ENCODE measurements around the gene FAXDC2.

The FAXDC2 gene

DNA sequence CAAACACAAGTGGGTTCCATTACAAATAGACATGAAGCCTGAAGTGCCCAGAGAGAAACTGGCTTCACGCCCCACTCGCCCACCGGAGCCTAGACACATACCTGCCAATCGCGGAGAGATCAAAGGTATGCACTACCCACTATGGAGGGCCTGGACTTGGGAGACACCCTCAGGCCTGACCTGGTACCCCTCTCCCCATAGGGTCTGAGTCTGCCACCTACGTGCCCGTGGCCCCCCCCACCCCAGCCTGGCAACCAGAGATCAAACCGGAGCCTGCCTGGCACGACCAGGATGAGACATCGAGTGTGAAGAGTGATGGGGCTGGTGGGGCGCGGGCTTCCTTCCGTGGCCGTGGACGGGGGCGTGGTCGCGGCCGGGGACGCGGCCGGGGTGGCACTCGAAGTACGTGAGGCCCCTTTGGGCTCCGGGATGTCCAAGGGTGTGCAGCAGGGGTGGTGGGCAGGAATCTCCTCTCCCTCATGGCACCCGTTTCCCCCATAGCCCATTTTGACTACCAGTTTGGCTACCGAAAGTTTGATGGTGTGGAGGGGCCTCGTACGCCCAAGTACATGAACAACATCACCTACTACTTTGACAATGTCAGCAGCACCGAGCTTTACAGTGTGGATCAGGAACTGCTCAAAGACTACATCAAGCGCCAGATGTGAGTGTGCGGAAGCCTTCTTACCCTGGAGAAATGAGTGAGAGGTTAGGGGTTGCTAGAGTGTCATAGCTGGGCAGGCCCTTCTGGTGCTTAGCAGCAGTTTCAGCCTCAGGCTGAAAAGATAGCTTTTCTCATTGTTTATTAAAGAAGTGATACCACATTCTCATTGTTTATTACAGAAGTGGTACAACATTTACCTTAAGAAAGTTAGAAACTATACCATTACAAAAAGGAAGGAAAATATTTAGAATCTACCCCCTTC is 56.5 kb downstream of the FAXDC2 start:
- DNase-seq = no peak

DNA sequence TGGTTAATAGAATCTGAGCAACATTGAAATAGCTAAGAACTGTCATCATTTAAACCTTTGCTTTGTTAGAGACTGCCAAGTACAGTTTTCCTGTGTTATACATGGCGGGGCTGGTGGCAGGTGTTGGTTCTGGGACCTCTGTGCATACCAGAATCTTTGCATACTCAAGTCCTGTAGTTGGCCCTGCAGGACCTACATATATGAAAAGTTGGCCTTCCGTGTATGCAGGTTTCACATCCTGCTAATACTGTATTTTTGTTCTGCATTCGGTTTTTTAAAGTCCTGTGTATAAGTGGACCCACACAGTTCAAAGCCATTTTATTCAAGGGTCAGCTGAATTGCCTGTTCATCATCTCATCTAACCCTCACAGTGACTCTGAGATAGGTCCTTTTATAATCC is 58.9 kb downstream of the FAXDC2 start:
- no peak for DNase-seq

DNA sequence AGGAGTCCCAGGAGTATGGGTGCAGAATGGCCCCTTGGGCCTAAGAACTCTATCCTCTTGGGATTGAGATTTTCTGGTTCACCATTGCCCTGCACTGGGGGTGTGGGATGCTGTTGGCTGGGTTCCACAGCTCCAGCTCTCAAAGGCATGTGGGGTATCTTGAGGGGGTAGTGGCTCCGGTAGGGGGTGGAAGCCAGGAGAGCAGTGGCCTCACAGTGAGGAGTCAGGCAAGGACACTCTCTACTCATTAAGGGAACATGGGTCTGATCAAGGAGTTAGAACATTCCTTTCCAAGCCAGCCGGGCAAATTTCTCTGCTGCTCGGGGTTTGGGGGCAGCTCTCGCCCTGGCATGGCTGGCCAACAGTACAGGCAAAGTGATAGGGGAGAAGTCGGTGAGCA is 62.2 kb downstream of the FAXDC2 start:
- no peak for DNase-seq

DNA sequence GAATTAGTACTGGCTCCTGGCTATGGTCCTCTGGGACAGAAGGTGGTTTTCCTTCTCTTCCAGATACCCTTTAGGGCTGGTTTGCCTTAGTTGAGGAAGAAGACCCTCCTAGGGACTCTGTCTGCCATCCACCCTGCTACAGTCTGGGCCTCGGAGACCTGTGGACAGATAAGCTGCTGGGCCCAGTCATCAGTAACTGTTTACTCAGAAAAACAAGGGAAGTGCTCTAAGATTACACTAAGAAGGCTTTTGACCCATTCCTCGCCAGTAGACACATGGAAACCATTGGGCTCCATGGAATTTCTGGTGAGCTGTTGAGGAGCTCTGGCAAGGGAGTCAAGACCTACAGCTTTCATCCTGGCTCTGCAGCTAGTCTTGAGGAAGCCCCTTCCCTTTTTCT is 64.0 kb downstream of the FAXDC2 start:
- no peak for DNase-seq

DNA sequence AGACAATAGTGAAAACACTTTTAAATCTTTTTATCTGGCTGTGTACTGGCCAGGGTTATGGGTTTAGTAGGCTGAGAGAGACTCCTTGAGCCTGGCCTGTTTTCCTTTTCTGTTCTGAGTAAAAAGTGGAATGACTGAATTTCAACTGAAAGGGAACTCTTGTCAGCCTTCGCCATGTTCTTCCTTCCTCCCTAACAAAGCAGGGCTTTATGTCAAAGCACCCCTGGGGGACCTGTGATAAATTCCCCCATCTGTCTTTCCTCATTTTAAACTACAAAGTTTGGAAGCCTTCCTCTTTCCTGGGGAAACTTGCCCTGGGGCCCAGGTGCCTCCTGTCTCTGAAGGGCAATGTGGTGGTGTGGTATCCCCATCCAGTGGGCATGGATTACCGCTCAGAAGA is 65.5 kb downstream of the FAXDC2 start:
- DNase-seq = no peak

DNA sequence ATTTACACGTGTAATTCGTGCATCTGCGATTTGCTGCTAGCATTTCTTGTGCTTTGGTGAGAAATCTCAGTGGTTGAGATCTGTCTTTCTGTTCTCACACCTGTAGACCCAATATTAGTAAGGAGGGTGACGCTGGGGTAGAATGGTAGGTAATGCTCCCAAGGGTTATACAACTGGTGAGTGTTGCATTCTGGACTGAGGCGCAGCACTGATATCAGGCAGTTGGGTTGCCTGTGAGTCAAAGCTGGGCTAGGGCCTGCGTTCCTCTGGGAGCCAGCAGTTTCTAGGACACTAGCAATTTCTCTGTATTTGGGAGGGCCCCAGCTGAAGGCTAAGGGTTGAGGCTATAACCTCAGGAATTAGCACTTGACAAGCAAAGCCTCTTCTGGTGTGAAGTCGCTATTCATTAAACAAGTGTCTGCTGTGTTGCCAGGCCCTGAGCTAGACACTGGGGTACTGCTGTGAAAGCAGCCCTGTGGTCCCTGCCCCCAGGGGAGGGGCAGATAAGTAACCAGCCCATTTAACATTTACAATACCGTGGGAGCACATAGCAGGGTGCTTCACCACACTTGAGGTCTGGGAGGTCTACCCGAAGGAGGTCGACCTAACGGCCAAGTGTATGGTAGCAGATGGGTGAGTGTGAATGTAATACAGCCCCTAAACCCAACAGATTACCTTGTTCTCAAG is 66.5 kb downstream of the FAXDC2 start:
- DNase-seq = no peak

DNA sequence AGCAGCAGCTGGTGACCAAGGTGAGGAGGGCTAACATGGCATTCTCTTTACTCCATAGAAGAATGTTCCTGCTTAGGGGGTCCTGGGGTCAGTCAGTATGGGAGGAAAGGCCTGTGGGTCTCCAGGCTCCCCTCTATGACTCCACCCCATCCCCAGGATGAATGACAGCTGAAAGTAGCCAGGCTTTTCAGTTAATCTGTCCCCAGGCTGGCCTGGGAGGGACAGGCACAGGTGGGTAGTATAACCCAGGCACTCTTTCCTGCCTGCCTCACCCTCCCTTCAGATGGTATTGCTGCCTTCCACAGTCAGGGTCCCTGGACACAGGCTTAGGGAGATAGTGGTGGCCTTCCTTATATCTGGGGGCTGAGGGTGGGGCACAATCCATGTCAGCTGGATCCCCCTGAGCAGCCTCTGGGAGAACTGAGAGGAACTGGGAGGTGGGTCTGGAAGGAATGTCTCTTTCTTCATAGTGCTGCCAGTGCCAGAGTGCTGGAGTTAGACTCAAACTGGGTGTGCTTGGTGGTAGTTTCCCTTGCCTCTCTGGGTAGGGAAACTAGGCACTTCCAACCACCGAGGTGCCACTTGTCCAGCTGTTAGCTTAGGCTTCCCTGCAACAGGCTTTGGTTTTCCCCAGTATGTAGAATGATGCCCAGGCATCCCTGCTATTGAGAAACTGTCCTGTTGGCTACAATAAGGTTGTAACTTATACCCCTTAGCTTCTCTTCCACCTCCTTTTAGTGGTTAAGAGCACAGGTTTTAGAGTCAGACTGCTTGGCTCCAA is 67.4 kb downstream of the FAXDC2 start:
- DNase-seq = no peak

DNA sequence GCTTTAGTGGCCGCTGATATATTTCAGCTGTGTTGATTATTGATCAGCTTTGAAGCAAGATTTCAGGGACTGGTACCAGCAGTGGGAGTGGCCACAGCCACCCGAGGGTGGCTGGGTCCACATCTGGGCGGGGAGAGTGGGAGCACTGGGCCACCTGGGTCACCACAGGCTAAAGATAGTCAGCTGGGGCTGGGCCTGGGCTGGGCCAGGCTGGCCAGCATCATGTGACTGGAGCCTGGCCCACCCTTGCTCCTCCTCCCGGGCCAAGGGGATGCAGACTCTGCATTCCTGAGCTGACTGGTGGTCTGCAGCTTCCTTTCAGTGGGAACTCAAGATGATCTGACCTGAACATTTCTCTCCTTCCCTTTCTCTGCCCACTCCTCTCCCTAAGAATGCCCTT is 68.1 kb downstream of the FAXDC2 start:
- DNase-seq = no peak

DNA sequence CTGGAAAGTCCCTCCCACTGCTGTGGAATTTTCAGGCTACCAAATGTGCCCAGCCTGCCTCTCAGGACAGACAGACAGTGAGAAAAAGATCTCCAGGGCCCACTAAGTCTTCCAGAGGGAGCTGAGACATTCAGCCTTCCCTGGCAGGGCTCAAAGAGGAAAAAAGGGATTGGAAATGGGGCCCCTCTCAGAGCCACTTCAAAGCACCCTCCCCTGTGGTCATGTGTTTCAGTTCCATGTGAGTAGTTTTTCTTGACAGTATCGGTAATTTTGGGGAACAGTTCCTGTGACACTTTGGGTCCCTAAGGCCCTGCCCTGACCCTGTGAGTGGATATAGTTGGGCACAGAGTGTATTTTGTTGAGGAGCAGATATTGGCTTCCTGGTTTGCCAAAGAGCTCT is 70.3 kb downstream of the FAXDC2 start:
- DNase-seq = no peak

DNA sequence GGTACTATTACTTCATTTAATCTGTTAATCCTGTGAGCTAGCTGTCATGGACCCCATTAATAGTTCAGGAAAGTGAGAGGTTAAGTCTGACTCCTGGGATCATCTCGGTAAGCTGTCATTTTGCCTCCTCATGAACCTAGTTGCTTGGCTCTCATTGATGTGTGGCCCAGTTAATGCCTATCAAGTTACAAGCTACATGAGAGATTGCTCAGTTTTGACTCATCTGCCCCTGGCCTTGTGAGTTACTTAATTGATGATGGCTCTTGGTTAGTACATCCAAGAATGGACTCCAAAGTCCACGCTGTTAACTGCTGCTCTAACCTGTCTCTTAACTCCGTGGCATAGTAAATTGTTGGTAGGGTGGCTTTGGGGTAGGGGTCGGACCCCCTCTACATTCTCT is 71.3 kb downstream of the FAXDC2 start:
- no peak for DNase-seq

DNA sequence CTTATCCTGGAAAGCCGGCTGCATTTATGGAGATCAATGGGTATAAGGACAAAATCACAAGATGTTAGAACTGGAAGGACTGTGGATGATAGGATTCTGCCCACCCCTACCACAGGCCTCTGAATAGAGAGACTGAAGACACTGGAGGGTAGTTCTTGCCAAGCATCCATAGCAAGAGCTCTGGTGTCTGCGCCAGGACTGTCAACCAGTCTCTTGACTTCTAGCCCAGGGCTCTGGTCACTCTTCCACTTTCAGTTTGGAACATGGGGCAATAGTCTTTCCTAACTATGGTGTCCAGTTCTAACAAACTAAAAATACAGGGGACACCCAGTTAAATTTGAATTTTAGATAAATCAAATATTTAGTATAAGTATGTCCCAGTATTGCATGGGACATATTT is 71.9 kb downstream of the FAXDC2 start:
- DNase-seq = no peak

DNA sequence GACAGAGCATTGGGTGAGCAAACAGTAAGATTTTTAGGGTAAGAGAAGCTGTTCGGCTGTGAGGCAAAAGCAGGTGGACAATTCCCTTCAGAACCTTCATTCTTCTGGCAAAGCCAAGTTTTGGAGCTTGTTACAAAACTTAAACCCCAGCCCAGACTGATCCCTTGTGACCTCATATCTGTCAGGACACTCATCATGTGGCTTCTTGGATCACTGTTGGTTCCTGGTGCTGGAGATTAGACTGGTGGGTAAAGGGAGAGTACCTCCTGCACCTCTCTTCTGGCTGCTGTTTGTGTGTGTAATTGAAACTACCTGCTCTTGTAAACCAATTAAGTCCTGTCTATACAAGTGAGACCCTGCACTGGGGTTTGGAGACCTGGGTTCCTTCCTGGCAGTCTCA is 74.2 kb downstream of the FAXDC2 start:
- no peak for DNase-seq

DNA sequence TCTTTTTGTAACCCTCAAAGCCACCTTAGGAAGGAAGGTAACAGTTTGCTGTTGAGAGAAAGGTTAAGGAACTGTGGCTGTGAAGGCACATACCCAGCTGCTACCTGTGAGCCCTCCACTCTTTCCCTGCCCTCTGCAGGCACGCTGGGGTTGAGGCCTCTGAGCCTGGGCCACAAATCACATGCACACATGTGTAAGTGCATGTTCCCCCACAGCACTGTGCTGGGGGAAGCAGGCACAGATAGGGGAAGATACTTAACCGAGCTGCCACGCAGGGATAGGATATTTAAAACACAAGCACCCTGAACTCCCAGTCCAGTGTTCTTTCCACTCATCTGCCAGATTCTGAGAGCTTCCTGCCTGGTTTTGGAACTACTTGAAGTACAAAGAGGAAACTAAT is 77.1 kb downstream of the FAXDC2 start:
- no peak for DNase-seq

DNA sequence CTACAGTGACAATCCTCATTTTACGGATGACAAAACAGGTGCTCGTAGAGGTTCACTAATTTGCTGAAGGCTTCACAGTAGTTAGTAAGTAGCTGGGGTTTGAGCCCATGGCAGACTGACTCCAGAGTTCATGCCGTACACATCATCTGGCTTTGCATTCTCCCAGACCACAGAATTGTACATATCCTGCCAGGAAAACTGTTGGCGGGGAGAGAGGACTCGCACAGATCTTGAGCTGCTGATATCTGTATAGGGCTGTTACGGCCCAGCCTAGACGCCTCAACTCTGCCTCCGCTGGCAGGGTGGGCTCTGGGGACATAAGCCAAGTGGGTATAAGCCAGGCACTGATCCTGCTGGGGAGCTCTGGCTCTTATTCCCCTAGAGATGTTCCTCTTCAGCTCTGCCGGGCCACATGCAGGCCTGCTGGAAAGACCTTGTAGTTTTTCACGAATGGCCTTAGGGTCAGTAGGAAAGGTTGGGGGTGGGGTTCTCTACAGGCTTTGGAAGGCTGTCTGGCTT is 79.0 kb downstream of the FAXDC2 start:
- no peak for DNase-seq

DNA sequence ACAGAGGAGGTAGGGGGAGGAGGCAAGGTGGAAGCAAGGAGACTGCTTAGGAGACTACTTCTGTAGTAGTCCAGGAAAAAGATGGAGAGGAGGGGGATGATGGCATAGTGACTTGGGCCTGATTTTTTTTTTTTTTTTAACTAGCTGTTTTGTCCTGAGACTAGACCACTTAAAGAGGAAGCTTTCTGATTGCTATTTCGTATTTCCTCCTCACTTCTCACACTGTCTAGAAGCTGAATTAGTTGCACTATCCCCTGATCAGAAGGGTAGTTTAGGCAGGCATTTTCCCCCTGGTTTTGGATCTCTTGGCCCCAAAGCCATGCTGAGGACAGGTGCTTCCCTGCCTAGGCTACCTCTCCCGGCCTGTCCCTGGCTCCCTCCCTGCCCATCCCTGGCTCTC is 80.3 kb downstream of the FAXDC2 start:
- DNase-seq = no peak
